DMS153 (cell line): ENCODE measurements around the gene WWOX.

Experiments
- DNase-seq: peaks from one replicate; lab custom pipeline; 2025; lab: John Stamatoyannopoulos, UW

WWOX gene

DNA sequence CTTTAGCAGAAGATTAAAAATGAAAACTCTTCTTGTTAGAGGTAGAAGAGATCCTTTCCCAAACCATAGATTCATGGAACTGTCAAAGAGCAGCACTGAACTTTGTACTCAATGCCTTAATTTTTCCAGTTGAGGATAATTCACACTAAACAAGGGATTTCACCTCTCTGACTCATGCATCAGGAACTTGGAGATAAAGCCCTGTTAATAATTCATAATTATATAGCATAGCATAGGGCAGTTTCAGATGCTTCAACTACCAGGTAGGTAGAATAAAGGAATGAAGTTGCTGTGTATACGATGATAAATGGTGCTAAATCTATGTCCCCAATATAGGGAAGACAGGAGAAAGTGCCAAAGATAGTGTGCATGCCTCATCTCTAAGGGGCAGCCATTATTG lies 1050.7 kb downstream of the WWOX start:
- no peak for DNase-seq

DNA sequence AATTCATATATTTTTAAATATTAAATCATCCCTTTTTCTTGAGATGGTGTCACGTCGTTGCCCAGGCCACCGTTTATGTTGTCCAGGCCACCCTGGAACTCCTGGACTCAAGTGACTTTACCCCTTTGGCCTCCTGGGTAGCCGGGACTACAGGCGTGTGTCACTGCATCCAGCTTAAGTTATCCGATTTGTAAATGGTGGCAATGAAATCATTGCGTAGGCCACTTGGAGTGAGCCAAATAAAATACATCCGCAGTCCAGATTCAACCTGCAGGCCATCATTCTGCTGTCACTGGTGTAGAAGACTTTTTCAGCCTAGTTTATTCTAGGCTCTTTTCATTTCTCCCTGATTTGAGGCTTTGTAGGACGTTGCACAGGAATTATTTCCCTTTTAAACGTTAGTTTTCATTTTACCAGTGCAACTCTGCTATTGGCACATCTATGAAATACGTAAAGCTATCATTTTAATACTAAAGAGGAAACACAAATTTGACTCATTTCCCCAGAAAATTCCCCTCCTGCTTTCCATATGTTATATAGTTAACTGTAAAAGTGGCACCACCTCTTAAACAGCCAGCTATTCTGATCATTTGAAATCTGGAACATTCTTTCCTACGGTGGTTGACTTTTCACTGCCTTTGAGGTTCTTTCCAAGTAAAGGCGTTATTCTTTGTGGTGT lies 1051.3 kb downstream of the WWOX start:
- no peak for DNase-seq

DNA sequence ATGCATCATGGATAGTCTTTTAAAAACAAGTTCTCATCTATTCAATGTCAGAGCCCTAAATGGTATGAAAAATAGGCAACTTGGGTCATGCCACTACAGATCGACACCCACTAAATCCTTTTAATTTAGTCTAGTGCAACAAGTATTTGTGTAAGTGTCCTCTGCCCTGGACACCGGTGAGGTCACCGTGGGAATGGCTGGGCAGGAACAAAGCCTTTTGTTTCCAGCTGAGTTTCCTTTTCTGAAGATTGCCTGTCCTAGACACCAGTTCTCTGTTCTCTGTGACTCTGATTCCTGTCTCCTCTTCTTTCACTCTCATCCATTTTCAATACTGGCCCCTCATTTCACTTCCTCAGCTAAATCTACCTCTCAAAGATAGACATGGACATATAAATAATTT lies 1054.6 kb downstream of the WWOX start:
- no peak for DNase-seq

DNA sequence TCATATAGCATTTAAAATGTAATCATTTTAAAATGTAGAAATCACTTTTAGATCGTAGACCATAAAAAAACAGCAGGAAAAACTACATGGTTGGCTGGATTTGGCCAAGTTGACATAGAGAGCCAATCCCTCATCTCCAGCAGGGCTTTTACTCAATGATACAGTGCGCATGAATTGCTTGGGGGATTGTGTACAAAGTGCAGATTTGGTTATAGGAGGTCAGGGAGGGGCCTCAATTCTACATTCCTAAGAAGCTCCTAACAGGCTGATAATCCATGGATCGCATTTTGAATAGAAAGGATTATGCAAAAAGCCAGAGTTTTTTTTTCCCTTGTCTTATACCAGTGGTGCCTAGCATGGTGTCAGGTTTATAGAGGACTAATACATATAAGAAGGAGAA lies 1056.0 kb downstream of the WWOX start:
- no peak for DNase-seq

DNA sequence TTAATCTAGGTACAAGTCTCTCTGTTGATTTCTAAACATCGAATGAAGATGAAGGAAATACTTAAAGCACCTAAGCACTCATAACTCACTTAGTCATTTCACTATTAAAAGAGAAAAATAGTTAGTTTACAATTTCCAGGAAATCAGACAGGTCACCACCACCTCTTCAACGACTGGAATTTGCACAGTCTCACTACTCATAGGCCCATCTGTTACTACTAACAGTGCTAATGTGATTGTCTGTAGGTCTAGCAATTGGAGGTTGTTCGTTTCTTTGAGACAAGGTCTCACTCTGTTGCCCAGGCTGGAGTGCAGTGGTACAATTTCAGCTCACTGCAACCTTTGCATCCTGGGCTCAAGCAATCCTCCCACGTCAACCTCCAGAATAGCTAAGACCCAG lies 1056.5 kb downstream of the WWOX start:
- no peak for DNase-seq

DNA sequence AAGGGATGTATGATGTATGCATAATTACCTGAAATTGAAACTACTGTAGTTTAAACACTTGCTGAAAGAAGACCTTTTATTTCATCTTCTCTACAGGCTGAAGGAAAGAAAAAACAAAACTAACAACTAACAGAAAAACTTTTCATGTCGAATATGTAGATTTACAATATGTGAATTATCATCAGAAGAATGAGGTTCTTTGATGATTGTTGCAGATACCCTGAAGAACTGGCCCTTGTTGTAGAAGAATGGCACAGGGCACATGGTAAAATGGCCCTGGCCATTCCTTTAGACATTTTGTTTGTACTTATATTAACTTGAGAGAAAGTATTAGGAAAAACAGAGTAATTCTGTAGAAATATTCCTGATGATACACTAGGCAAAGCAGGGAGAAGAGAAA lies 1057.3 kb downstream of the WWOX start:
- no peak for DNase-seq

DNA sequence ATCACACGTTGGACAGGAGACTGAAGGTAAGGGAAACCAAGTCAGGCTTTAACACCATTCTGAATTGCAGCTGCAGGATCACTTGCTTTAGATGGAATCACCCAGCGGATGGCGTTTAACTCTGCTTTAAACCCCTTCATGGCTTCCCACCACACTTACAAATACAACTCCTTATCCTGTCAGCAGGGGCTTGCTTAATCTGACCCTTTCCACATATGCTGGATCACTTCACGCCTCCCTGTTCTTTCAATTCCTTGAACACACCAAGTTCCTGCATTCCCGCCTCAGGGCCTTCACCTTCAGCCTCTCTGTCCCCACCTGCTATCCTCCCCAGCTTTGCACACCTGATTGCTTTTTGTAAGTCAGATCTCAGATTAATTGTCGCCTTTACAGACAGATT lies 1058.9 kb downstream of the WWOX start:
- DNase-seq, result no peak

DNA sequence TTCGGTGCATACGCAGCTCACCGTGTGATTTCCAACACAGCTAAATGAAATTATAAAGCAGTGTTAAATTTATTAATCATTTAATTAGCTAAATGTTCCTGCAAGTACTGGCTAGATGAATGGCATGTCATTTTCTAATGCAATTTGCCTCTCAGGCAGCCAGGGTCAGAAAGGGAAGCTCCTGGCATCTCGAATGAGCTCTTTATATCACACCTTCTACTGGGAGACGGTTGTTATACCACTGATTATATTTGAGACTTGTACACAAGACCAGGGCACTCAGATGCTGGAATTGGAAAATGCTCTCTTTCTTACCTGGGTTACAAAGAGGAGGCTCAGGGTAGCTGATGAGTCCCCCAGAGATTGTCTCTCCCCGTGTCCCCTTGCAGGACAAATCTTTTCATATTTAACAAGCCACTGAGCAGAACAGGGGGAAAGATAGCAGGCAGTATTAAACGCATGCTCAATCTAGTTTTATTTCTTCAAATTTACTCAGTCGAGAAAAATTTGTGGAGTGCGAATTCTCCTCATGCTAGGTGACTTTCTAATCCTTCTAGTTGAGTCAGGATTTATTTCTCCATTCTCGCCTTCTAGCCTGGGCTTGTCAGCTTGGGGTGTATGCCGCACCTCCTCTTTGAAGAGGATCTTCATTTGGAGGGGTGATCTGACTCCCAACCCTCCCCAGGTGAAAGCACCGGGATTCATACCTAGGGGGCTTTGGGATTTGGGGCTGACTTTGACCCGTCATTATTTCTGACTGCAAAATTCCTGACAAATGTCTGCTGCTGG lies 1060.0 kb downstream of the WWOX start:
- no peak for DNase-seq

DNA sequence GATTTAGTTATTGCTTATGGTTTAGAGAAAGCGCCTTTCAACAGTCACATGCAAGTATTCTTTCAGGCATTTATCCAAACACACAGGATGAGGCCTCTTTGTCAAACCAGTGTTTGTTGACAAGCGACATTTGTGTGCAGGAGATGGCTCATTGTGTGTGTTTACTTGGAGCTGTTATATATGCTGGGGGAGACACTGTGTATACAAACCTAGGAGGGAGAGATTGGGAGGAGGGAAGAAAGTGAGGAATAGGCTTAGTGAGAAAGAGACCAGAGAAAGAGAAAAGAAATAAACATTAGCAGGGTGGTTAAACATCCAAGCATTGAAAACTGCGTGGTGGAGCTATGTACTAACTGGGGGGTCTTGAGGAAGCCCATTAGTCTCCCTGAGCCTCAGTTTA lies 1063.5 kb downstream of the WWOX start:
- peak; percentile 81 for DNase-seq

DNA sequence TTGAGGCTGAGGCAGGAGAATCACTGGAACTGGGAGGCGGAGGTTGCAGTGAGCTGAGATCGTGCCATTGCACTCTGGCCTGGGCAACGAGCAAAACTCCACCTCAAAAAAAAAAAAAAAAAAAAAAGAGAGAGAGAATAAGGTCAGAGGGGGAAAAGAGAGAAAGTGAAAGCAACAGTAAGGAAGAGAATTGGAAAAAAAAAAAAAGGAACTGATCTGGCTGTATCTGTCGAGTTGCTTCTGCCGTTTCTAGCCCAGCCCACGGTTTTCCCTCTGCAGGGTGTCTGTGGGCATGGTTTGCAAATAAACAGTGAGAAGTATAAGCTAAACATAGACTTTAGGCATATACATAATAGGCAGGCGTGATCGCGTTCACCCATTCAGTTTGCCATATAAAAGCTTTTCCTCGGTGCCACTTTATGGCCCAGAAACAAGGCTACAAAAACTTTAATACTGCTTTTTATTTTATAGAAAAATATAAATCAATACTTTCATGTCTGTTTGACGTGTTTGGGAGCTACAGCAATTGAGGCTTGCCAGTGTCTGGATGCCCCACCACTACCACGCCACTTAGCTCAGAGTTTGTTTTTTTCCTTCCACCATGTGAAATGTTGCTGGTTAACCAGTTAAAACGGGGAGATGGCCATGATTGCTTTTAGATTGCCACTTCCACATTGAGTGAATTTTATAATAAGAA lies 1064.4 kb downstream of the WWOX start:
- DNase-seq, result peak; percentile 26

DNA sequence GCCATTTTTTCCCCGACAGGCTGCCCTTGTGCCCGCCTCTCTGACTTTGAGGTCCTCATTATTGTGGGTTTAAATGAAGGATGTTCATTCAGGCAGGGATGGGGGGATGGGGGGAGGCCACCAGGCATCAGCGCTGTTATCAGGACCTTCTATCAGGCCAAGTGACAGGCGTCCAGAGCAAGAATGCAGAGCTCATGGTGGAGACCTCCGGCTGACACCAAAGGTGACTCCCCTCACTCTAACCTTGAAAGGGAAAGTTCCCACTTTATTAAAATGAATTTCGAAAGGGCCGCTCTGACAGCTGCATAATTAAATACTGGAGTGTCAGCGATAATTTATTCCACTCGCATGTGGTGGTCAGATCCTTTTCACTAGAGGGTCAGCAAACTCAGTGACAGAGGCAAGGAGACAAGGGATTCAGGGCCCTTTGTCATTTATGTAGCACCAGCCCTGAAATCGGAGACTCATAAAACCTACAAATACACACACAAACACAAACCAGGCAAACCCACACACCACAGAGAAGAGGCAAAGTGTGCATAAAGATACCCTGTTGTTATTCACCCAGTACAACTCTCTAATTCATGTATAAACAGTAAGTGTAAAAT lies 1065.0 kb downstream of the WWOX start:
- DNase-seq, result no peak

DNA sequence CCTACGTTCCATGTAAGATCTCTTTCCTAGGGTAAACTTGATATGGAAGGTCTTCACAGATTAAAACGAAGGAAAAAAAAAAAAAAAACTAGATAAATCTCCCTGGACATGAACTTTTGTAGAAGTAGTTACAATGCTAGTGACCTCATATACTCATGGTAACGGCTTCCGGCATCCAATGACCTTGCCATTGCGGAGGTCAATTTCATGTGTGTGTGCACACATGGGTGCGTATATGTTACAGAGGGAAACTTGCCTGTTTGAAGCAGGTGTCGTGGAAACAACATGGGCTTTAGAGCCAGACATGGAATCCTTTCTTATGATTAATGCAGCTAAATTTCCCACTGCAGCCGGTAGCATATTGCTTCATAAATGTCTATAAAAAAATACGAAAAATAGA lies 1065.6 kb downstream of the WWOX start:
- DNase-seq, result peak; percentile 31

DNA sequence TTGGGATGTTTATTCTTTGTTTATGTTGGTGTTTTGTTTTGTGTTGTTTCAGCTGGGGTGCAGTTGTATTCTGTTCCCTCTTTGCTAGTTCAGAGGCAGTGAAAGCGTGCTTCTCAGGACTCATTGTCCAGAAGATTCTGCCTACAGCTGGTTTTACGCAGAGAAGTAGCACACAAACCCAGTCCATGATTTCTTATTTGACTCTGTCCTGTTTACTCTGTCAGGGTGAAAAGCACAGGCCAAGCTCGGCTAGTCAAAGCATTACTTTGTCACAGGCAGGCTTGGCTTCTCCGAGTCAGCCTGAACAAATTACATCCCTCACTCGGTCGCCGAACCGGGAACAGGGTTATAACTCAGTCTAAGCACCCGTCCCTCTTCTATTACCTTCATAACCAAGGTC lies 1066.1 kb downstream of the WWOX start:
- peak; percentile 46 for DNase-seq

DNA sequence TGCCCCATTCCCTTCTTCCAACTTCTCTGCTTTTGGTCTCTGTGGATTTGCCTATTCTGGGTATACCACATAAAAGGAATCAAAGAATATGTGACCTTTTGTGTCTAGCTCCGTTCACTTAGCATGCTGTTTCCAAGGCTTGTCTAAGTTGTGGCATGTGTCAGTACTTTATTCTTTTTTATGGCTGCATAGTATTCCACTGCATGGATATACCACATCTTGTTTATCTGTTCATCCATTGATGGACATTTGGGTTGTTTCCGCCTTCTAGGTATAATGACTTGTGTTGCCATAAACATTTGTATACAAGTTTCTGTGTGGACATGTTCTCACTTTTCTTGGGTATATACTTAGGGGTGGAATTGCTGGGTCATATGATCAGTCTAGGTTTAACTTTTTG lies 1068.4 kb downstream of the WWOX start:
- no peak for DNase-seq

DNA sequence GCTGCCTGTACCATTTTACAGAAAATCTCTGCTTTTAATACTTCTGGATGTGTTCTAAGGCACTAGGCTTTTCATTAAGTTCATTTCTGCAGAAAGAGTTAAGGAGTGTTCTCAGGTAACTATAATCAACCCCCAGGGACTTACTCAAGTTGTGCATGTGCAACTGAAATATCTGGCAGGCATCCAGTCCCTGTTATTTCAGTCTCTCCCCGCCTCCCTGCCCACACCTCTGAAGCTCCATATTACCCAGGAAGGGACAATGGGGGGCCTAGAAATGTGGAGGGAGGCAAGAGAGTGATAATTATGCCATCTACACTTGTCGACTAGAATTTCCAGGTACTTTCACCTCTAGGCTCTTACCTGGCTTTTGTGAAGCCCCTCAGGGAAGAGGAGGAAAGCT lies 1068.9 kb downstream of the WWOX start:
- DNase-seq, result no peak

DNA sequence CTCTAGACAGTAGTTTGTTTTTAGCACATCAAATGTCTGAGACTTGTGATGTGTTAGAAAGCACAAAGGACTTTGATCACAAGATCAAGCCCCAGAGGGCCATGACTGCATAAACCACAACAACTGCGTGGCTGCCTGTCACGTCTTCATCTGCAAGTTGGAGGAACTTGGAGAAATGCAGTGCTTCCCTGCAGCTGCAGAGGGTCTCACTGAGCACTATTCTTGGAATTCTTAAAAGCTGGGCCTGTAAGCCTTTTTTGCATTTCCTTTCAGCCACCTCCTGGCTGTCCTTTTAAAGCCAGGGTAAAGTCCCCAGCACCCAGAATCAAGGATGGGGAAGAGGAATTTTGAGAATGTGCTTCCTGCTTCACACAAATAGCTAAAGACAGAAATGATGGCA lies 1069.8 kb downstream of the WWOX start:
- DNase-seq, result no peak

DNA sequence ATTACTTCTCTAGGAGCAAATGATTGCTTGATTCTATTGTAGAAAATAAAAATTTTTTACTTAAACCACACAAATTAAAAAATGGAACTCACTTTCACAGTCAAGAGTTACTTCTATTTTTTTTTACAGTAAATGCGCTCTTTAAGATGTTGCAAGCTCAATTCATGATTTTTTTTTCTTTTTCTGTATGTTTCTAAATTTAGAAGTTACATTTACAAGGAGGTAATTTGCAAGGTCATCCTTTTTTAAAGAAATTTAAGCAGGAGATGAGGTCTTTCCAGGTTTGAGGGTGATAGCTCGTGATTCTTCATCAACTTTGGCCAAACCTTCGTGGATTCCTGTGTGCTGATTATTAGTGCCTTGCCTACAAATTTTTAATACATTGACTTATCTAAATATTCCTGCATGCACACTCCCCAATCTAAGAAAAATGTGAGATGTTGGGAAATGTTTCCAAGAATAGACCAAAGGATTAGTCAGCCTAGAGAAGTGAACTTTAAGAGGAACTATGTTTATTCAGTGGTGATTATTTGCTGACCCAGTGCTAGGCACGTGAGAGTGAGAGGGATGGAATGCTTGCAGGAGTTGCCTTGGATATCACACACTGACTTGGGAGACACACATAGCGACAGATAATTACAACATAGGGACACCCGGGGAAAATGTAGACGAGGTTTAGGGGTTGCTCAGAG lies 1071.2 kb downstream of the WWOX start:
- DNase-seq, result no peak

DNA sequence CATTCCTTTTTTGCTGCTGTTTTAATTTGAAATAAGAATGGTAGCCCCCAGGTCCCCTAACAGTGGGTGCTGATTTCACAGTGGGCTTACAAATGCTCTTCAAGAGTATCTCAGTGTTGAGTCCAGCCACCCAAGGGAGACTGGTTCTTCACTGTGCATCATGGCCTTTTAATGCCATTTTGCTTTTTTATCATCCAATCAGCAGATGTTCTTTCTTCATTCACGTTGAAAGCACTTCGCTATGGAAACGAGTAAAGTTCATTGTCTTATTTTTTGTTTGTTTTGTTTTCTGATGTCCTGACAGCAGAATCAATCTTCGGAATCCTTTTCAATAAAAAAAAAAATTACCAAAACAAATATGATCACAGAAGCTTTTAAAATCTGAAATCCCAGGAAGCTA lies 1072.0 kb downstream of the WWOX start:
- DNase-seq, result no peak

DNA sequence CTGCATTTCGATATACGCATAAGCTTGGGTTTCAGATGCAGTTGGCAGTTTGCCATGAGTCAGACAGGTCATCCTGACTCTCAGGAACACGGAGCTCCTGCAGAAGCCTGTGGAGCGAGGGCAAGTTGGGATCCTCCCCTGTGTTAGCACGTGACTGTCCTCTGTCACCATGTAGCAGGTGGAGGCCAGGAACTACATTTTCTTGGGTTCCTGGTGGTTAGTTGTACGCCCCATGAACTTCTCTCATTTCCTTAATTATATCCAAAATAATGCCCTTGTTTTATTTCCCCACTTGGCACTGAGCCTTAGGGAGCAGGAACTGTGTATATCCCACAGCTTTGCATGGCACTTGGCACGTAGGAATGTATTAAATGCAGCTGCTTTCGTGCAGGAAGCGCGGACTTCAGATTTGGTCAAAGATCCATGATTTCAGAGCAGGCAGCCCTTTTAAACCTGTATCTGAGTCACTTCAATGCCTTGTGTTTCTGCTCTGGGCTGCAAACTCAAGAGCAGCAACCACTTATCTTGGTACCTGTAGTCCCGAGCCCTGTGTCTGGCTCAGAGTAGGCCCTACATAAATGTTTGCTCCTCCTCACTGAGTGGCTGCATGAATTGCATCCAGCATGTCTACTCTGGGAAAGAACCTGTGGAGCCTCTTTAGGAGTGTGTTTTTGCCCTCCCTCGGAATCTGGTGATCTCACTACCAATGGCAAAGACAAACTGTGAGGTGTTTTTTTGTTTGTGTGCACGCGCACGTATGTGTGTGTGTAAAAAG lies 1072.7 kb downstream of the WWOX start:
- DNase-seq, result peak; percentile 94

DNA sequence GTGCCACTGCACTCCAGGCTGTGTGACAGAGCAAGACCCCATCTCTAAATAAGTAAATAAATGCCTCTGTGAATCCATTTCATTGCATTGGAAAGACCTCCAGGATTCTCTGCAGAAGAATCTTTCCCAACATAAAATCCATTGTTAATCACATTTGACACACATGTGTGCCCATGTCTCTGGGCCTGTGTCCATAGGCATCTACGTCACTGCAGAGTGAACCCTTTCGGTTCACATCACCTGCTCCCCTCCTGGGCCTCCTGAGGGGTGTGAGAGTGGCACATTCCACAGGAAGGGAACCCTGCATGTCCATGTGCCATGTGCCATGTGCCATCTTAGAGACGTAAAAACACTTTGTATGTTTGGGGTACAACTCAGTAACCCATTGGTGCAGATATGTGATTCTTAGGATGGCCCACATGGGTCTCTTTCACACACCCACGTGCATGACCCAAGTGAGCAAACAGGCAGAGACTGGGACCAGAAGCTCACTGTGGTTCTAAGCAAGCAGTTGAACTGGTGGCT lies 1073.6 kb downstream of the WWOX start:
- DNase-seq, result no peak

DNA sequence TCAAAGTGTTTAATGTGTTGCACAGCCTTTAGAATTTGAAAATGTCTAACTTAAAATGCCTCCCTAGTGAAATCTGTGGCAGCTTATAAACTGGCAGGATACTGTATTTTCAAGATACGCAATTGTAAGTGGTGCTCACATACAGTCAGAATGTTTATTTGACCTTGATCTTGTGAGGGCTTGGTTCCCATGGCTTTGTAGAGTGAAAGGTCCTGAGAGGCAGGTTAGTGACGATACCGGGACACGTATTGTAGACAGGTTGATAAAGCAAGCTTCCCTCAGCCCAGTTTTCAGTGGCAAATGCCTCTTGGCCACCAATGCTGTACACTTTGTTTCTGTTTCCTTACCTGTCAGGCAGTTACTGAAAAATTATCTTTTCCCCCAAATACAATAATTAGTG lies 1074.5 kb downstream of the WWOX start:
- no peak for DNase-seq
